Testis (tissue), 2 donors: ENCODE data around the gene PARP1.

Experiments used
- CTCF ChIP-seq, 3 experiments: fragments of 450-650 bp in 2 of 3; fragments of 200-600 bp in 1 of 3; sonication (generic) in 1 of 3; IDR thresholded peaks; one replicate each; pipeline ENCODE4 v1.5.1; 2016 to 2019; ENCODE audit warnings: antibody characterized with exemption in 3 of 3, mild to moderate bottlenecking in 2 of 3, moderate library complexity in 1 of 3
- POLR2A ChIP-seq: fragments of 450-650 bp; IDR thresholded peaks from one replicate; pipeline ENCODE4 v1.6.1; 2017; ENCODE audit warnings: antibody characterized with exemption, mild to moderate bottlenecking, moderate library complexity

GRCh38 chr1:226384040-226384439 is 23.9 kb downstream of the PARP1 start:
- TF ChIP-seq CTCF (IDR thresholded peaks at IDR 0.05) (no peak), POLR2A (no peak)
